ENCODE measurements around the gene PRXL2B. TPM values are rescaled to one million over a fixed set of nuclear protein-coding genes. Genes with fewer than 3 reads are reported as not detected.

The PRXL2B gene
- total RNA-seq, 4 donors from 2014 or later = 33.7 to 101 (median 50.1) TPM

GRCh38 chr1:2583871-2584351 is 2.7 kb upstream of the PRXL2B start:
- intact Hi-C loops (cut with DNase I; ENCODE audit: low total_unique reads) (no loop called here), in situ Hi-C loops (cut with MboI; ENCODE audit: low pct_ligation_motif_present in 1 of 4, low pct_unique_long_range_greater_than_20kb in 1 of 4, low sequenced_read_pairs in 3 of 4) (no loop called here)
- peak overlapping the region; percentile 99 to 100 (median 99) for H3K27ac ChIP-seq
- H3K4me1 ChIP-seq = peaks cover 12 to 43% (median 31%) of the 10 kb centered on the region in 4 donors
- WGBS, 2 donors (ENCODE audit: low coverage in 1 of 2) = 56 to 83% methylated on average over 1 to 13 of the region's 14 CpGs
- no peaks in the 10 kb centered on the region for H3K27me3 ChIP-seq
- peak; percentile 37 for DNase-seq
- no peak overlapping the region for H3K4me3 ChIP-seq
- TF ChIP-seq CTCF (IDR thresholded peaks at IDR 0.05) = no peak
- TF ChIP-seq POLR2AphosphoS5 (IDR thresholded peaks at IDR 0.05) = no peak
- TF ChIP-seq EP300 (IDR thresholded peaks at IDR 0.05; ENCODE audit: low read depth) = no peak
- TF ChIP-seq POLR2A (IDR thresholded peaks at IDR 0.05) = no peak
- no peaks in the 10 kb centered on the region for H3K9me3 ChIP-seq
- H3K36me3 ChIP-seq = no peaks in the 10 kb centered on the region

DNA sequence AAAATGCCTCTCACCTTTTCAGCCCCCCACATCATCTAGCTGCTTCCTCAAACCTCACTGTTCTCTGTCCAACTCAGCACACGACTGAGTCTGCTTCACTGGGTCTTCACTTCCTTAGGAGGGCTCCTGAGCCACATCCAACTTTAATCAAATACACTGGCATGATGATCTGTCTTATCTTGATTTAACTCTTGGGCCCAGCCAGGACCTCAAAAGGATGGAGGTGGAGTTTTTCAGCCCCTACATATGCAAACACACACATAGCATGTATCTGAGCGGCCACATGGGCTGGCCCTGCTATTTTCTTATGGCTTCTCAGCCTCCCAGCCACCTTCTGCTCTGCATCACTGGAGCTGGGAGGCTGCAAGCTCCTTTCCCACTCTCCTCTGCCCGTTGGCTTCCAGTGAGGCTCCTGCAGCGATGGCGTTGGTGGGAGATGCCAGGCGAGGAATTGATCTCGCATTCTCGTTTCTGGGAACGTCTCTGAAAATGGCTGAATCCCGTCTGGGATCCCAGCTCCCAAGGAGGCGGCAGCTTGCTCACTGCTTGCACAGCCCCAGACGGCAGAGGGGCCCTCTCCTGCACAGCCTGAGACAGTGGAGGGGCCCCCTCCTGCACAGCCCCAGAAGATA is 1.8 kb upstream of the PRXL2B start:
- peak overlapping the region; percentile 57 to 92 (median 83) for H3K4me3 ChIP-seq
- peak overlapping the region; percentile 99 to 100 (median 99) for H3K27ac ChIP-seq
- 27% methylated on average over 12 of the region's 12 CpGs; no CpG with 5 or more reads in 1 of the 2 donors for WGBS, 2 donors (ENCODE audit: low coverage in 1 of 2)
- in situ Hi-C loops (cut with MboI; ENCODE audit: low pct_ligation_motif_present in 1 of 4, low pct_unique_long_range_greater_than_20kb in 1 of 4, low sequenced_read_pairs in 3 of 4) (no loop called here), intact Hi-C loops (cut with DNase I; ENCODE audit: low total_unique reads) (no loop called here)
- H3K27me3 ChIP-seq = no peaks in the 10 kb centered on the region
- no peak for DNase-seq
- H3K36me3 ChIP-seq = no peaks in the 10 kb centered on the region
- TF ChIP-seq CTCF (IDR thresholded peaks at IDR 0.05) = no peak
- no peak for TF ChIP-seq EP300 (IDR thresholded peaks at IDR 0.05; ENCODE audit: low read depth)
- no peak for TF ChIP-seq POLR2A (IDR thresholded peaks at IDR 0.05)
- no peak for TF ChIP-seq POLR2AphosphoS5 (IDR thresholded peaks at IDR 0.05)
- H3K9me3 ChIP-seq = no peaks in the 10 kb centered on the region
- peaks cover 12 to 41% (median 28%) of the 10 kb centered on the region in 4 donors for H3K4me1 ChIP-seq

GRCh38 chr1:2585318-2586092 is 1.1 kb upstream of the PRXL2B start:
- Histone ChIP-seq H3K36me3 (no peaks in the 10 kb centered on the region), H3K27ac (peak overlapping the region; percentile 99 to 100 (median 99)), H3K4me3 (peak overlapping the region; percentile 57 to 92 (median 83)), H3K27me3 (no peaks in the 10 kb centered on the region), H3K4me1 (peaks cover 12 to 41% (median 28%) of the 10 kb centered on the region in 4 donors), H3K9me3 (no peaks in the 10 kb centered on the region)
- in situ Hi-C loops (cut with MboI; ENCODE audit: low pct_ligation_motif_present in 1 of 4, low pct_unique_long_range_greater_than_20kb in 1 of 4, low sequenced_read_pairs in 3 of 4) (no loop called here), intact Hi-C loops (cut with DNase I; ENCODE audit: low total_unique reads) (no loop called here)
- WGBS, 2 donors (ENCODE audit: low coverage in 1 of 2) = 0 to 1% methylated on average over 3 to 25 of the region's 28 CpGs
- DNase-seq = peak; percentile 86
- TF ChIP-seq POLR2A (IDR thresholded peaks at IDR 0.05) = peak; percentile 86
- TF ChIP-seq POLR2AphosphoS5 (IDR thresholded peaks at IDR 0.05) = peak; percentile 85 to 92 (median 88)
- TF ChIP-seq EP300 (IDR thresholded peaks at IDR 0.05; ENCODE audit: low read depth) = no peak

GRCh38 chr1:2587071-2587859 is 688 bp downstream of the PRXL2B start:
- H3K4me3 ChIP-seq = peak overlapping the region; percentile 83 to 92 (median 84)
- H3K4me1 ChIP-seq = peaks cover 12 to 41% (median 28%) of the 10 kb centered on the region in 4 donors
- in situ Hi-C loops (cut with MboI; ENCODE audit: low pct_ligation_motif_present in 1 of 4, low pct_unique_long_range_greater_than_20kb in 1 of 4, low sequenced_read_pairs in 3 of 4) = no loop called here
- peak overlapping the region; percentile 99 to 100 (median 99) for H3K27ac ChIP-seq
- WGBS, 2 donors (ENCODE audit: low coverage in 1 of 2) = 16% methylated on average over 36 of the region's 52 CpGs; no CpG with 5 or more reads in 1 of the 2 donors
- no peaks in the 10 kb centered on the region for H3K9me3 ChIP-seq
- no peaks in the 10 kb centered on the region for H3K36me3 ChIP-seq
- DNase-seq = peak; percentile 58
- TF ChIP-seq EP300 (IDR thresholded peaks at IDR 0.05; ENCODE audit: low read depth) (no peak), POLR2AphosphoS5 (IDR thresholded peaks at IDR 0.05) (no peak), POLR2A (IDR thresholded peaks at IDR 0.05) (peak; percentile 23), CTCF (IDR thresholded peaks at IDR 0.05) (no peak)
- no peaks in the 10 kb centered on the region for H3K27me3 ChIP-seq
- intact Hi-C loops (cut with DNase I; ENCODE audit: low total_unique reads) = no loop called here

Measured in transverse colon (tissue), 4 donors.